Medulla oblongata (tissue), 1 donor: ENCODE measurements around the gene COMMD3.
"Not testable (repeated sequence)": the region's sequence is repeated elsewhere in the genome, so short reads cannot be mapped to it uniquely, and the experiment has no call there.

ENCODE experiments used
- DNase-seq: peaks from one replicate; pipeline ENCODE4 v3.0.0-alpha.2; 2015; ENCODE audit errors: extremely low spot score

Gene COMMD3

DNA sequence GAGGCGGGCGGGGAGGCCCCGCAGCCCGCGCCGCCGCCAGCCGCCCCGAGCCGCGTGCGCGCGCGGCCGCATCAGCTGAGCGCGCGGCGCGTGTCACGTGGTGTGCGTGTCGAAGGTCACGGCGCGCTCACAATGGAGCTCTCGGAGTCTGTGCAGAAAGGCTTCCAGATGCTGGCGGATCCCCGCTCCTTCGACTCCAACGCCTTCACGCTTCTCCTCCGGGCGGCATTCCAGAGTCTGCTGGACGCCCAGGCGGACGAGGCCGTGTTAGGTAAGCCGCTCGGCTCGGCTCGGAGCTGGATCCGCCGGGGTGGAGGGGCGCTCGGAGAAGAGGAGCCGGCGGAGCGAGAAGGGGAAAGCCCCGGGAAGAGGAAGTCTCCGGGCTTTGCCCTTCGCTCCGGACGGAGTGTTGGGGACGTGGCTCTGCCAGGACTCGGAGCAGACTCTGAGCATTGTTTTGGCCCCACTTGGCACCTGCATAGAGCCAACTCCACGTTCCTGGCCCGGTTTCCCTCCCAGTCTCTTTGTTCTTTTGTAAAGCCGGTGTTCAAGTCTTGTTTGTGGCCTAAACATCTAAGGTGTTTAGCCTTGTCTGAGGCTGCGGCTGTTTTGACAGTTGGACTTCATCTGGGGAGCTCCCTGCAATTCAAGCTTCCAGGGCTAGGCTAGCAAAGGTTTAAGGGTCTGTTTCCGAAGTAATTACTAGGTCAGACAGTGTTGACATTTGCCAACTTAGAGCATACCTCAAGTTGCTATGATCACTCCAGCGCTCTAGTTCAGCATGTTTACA, at the start of gene COMMD3:
Gene COMMD3 (plus strand): TSS at position 103 of the 790 bp plus-strand sequence. CDS start 30 bp downstream, at position 133.
- peak; percentile 93 for DNase-seq

DNA sequence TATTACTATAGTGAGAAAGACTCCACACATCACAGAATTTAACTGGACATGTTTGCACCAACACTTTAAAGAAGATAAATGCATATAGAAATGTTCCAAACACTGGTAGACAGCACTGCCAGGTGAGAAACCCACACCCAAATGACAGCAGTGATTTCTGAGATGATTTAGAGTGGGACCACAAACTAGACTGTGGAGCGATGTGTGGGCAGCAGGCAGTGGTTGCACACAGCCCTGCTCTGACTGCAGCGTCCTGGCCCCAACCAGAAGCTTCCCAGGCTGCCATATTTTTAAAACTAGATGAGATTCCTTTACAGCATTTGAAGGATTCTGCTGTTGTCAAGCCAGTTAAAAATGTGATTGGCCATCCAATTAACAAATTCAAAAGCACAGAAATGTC, 47.7 kb upstream of the COMMD3 start:
- no peak for DNase-seq

DNA sequence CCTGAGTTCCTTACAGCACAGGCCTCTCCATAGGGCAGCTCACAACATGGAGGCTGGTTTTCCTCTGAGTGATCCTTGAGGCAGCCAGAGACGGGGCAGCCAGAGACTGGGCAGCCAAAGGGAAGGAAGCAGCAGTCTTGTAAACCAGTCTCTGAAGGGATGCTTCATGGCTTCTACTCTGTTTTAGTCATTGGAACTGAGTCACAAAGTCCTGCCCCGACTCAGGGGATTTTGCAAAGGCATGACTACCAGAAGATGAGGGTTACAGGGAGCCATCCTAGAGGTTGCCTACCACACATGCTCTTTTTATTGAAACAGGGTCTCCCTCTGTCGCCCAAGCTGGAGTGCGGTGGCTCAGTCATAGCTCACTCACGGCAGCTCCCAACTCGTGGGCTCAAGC, 44.4 kb upstream of the COMMD3 start:
- no peak for DNase-seq

DNA sequence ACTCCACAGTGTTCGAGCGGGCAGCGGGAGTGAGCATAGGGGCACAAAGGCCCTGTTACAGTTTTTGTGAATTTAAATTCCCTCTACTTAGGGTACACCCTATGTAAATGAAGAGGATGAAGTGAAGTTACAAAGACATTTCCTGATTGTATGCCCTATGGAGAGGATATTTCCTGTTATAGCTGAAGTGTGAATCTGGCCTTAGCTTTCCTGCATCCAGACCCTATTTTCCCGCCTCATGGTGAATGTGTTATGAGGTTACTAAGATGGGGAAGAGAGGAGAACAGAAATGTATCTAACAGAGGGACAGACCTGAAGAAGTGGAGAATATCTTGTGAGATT, 37.8 kb upstream of the COMMD3 start:
- no peak for DNase-seq

DNA sequence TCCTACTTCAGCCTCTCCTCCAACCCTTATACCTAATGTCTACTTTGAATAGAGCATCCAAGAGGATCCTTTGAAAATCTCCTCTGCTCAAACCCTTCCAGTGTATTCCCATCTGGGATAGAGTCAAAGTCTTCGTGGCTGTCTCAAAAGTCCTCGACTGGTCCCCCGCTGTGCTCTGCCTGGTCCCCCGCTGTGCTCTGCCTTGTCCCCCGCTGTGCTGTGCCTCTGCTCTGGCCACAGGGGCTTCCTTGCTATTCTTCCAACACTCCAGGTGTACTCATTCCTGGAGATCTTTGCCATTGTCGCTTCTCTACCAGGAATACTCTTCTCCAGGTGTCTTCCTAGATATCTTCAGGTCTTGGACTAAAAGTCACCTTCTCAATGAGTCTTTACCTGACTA, 36.1 kb upstream of the COMMD3 start:
- no peak for DNase-seq

DNA sequence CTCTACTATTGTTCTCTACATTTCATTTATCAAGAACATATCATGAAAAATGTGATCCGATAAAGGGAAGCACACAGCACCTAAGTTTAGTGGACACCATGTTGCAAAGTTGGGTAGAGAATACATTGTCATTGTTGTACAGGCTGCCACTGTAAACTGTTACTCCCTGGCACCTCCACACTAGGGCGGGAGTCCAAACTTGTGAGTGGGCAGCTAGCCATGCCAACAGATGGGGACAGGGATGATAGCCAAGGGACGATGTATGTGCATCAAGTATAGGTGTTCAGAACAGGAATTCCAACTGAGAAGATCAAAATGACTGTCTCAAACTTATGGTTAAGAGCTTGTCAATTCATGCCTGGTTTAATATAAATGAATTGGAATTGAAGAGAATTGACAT, 31.1 kb upstream of the COMMD3 start:
- no peak for DNase-seq

DNA sequence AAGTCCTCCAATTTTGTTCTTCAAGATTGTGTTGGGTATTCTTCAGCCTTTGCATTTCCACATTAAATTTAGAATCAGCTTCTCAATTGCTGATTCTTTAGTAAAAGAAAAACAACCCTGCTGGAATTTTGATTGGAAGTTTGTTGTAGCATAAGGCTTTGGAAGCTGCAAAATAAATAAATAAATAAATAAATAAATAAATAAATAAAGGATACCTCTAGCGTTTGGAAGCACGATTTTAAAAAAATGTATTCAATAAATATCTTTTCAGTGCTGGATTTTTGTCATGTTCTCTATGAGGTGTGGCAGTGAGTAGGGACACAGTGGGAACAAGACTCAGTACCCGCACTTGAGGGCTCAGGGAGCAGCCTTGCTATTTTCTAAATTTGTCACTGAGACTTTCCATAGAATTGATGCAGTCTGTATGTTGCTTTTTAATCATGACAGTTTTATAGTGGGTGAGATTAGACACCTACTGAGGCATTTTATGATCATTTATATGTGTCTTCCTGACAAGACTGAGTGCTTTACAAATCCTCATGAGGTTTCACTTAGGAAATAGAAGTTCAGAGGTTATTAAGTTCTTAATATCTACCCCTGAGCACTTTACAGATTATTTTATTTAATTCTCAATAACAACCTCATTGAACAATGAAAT, 22.3 kb upstream of the COMMD3 start:
- DNase-seq = no peak

DNA sequence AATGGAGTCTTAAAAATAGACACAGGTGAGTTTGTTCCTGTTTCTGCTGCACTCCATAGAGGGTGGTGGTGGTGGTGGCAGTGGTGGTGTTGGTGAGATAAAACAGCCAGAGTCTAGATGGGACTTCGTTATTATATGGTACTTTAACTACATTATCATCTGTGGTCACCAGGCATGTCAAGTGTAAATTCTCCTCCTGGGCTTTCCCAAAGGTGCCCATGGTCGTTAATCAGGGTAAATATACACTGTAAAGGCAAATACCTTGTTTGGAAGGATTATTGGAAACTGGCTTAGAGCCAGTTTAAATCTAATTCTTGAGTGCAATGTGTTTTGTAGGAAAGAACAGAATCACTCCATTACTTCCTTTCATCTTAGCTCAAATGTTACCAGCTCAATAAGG, 21.5 kb upstream of the COMMD3 start:
- no peak for DNase-seq

DNA sequence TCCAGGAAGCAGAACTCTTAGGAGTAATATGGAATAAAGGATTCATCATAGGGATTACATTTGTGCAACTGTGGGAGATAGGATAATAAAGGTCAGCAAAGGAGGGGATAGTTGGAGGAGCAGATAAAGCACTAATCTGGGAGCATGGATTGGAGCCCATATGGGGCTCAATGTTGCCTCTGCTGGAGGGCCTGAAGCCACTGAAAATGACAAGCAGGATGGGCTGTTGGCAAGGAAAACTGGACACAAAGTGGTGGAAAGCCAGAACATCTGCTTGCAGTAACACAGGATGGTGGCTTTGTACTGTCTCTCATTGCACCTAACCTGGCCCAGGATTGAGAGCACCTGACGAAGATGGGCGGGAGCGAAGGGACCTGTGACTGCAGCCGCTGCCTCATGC, 15.0 kb upstream of the COMMD3 start:
- no peak for DNase-seq

DNA sequence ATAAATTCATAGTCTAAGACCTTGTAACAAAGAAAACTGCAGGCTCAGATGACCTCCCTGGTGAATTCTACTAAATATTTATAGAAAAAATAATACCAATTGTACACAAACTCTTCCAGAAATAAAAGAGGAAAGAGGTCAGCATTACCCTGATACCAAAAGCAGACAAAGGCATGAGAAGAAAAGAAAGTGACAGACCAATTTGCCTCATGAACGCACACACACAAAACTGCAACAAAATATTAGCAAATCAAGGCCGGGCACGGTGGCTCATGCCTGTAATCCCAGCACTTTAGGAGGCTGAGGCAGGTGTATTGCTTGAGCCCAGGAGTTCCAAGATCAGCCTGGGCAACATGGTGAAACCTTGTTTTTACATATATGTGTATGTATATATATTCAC, 12.7 kb upstream of the COMMD3 start:
- no peak for DNase-seq

DNA sequence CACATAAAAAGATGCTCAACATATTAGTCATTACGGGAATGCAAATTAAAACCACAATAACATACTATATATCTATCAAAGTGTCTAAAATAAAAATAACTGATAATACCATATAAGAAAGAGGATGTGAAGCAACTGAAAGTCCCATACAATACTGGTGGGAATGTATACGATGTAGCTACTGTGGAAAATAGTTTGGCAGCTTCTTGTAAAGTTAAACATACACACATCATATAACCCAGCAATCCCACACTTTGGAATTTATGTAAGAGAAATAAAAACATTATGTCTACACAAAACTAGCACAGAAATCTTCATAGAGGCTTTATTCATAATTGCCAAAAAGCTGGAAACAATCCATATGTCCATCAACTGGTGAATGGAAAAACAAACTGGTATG, 10.5 kb upstream of the COMMD3 start:
- no peak for DNase-seq

DNA sequence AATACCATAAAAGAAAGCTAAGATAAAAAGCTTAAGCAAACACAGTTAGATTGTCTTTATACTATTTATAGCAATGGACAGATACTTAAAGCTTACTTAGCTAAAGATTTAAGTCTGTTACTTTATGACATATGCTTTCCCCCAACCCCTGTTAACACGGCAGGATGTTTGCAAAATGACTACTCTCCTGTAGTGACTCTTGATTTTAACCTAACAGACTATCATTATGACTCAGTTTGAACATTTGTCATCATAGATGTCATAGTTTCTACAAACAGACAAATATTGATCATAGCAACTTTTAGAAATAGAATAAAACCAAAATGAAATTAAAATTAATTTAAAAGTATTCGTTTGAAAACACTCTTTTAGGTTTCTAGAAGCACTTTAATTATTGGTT, 7.8 kb upstream of the COMMD3 start:
- no peak for DNase-seq

DNA sequence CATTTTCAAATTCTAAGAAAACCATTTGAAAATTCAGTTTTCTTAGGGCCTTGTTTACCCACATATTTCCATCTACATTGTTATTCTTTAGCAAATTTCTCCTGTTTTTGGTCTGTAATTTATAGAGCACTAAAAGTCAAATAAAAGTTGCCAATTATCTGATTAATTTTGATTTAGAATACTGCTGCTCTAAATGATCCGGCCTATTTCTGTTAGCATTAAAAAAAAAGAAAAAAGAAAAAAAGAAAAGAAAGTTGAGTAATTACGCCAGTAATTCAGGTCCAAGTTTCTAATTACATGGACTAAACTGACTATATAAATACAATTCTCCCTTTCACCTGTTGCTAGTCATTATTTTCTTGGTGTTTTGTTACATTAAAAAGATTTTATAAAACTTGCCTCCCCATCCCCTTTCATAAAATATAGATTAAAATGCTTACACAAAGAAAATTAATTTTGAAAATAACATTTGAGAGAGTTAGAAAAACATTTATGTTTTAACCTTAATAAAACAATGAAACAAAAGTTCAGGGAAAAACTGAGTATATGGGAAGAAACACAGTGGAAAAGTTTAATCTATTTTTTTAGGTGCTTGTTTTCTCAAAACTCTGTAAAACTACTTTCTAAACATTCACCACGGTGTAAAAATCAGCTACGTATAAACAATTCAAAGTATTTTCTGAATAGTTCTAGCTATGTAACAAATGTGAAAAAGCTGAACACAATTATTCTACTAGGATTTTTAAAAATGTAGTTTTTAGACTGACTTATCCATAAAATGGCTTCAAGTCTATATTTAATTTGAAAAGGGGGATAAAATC, 6.8 kb upstream of the COMMD3 start:
- no peak for DNase-seq

DNA sequence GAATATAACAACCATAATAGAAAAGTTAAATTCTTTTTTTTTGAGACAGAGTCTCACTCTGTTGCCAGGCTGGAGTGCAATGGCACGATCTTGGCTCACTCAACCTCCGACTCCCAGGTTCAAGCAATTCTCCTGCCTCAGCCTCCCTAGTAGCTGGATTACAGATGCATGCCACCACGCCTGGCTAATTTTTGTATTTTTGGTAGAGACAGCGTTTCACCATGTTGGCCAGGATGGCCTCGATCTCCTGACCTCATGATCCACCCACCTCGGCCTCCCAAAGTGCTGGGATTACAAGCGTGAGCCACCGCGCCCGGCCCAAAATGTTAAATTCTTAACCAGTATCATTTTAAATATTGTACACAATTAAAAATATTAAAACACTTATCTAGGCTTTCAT, 6.2 kb upstream of the COMMD3 start:
- DNase-seq = not testable (repeated sequence)

DNA sequence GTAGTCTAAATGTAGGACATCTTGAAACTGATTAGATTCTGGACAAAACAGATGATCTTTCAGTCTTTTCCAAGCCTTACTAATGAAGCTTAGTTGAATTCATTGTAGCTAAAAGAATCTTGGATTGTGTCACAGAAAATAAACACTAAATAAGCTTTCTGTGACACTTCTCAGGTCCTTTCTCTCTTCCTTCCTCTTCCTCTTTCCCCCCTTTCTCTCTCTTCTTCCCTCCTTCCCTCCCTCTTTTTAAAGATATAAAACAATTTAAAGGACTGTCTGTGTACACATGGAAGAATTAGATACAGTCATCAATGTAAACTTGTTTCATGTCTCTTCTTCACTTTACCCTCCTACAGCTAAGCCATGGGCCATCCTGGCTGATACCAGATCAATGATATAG, 5.3 kb upstream of the COMMD3 start:
- no peak for DNase-seq

DNA sequence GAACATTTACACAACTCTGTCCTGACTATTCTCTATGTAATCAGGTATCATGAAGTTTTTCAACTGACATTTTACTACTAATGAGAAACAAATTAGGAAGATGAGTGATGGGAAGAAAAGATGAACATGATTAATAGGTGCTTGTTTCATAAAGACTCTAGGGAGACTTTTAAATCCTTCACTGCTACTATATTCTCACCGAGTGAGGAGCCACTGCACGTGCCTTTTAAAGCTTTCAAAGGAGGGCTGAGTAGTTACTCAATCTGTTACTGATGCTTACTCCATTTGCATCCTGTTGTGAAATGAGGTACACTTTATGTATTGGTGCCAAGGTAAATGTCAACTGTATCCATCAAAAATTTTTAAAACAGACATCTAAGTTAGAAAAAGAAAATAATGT, 1.3 kb upstream of the COMMD3 start:
- DNase-seq = peak; percentile 15

DNA sequence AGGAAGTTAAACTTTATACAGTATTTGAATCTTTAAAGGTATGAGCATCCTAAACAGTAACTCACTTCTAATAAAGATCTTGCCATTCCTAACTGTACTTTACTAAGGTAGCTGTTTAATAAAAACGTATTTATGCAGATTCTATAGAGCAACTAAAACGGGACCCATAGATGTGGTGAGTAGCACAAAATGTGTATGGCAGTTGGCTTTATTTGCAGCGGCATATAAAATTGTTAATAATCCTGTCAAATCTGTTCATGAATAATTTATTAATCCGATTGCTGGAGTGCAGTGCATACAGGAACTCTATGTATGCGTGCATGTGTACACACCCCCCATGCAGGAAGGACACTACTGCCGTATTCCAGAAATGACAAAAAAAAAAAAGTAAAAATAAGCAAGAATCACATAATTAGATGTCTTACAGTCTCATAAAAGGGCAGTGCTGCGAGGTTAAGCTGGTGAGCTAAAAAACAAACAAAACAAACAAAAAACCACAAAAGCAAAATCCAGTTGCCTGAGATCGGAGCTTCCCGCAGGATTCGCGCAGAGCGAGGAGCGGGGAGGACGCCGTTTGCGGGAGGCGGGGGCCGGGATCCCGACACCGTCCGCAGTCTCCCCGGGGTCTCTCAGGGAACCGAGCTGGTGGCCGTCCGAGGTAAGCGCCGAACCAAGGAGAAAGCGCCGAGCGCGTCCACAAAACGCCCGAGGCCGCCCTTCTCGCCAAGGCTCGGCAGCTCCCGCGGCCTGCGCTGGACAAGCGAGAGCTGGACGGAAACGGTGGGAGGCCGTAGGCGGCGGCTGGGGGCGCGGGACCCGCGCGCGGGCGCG, 518 bp upstream of the COMMD3 start:
- DNase-seq = peak; percentile 47

DNA sequence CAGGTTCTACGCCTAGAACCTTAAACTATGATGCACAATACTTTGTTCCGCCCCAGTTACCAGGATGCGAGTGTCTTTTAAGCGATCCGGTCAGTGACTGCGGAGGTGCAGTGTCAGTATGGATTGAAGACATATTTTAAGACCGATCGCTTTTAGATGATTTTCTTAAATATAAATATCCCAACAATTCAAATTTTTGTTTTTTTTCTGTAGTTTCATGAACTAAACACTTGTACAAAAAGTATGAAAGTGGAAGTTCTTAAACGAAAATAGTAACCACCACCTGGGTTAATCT, 835 bp downstream of the COMMD3 start:
- DNase-seq = no peak

DNA sequence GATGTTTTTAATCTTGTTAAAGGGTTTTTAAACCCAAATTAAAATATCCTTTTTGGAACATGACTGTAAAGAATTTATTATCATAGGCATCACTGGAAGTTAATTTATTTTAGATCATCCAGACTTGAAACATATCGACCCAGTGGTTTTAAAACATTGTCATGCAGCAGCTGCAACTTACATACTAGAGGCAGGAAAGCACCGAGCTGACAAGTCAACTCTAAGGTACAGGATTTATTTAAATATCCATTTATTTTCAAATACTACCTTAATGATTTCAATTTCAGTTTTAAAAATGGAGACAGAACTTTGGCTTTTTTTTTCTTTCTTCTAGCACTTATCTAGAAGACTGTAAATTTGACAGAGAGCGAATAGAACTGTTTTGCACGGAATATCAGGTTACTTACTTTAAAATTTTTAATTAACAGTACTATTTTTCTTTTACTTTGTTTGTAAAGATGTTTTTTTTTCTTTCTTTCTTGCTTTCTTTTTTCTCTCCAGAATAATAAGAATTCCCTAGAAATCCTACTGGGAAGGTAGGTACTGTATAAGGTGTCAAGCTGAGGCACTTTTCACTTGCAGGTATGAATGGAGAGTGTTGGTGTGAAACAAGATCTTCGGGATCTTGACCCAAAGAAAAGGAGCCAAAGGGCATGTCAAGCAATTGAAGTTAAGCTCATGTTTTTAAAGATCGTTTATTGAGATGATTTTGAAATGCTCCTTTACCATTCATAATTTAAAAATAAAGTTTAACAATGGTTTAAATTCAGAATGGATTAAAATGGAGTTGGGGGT, 1.8 kb downstream of the COMMD3 start:
- no peak for DNase-seq

DNA sequence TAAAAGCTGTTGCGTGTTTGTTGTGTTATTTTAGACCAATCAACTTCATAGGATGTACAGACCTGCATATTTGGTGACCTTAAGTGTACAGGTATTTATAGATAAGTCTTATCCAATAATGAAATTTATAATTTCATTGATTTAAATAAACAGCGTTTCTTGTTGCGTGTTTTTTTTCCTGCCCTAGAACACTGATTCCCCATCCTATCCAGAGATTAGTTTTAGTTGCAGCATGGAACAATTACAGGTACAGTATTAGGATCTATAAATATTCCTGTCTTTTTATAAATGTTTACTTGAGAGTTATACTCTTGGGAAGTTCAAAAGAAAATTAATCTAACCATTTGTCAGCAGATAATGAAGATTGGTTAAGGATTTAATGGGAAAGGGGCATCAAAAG, 2.6 kb downstream of the COMMD3 start:
- DNase-seq = no peak

DNA sequence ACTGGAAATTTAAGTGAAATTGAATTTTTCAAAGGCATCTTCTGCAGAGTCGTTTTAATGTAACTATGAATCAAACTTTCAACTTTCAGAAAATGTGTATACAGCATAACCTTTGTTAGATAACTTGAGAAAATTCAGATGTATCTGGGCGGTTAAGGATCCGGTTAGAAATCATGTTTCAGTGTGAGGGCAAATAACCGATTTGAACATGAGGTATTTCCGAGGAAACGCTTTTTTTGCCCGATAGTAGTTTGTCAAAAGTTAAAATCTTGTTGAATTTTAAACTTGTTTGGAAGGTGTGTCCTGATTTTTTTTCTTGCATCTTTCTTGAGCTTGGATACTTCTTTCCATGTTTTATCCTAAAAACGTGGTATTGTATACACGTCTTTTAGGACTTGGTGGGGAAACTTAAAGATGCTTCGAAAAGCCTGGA, 3.4 kb downstream of the COMMD3 start:
- DNase-seq = peak; percentile 50
